B cell (primary cell): ENCODE results near the gene PODXL.

Source experiments
- CTCF ChIP-seq: fragments of 200-600 bp; IDR thresholded peaks from one replicate; pipeline ENCODE4 v1.8.0; 2022; ENCODE audit warnings: antibody characterized with exemption, mild to moderate bottlenecking
- EZH2 ChIP-seq: IDR thresholded peaks from 2 replicates; pipeline ENCODE4 v1.6.1; 2012; ENCODE audit warnings: borderline replicate concordance, low read depth, mild to moderate bottlenecking, moderate library complexity, low read length; ENCODE audit not compliant: insufficient read depth, poor library complexity, severe bottlenecking

GRCh38 chr7:131532570-131533091 lies 23.8 kb downstream of the PODXL start:
- no peak for TF ChIP-seq CTCF
- TF ChIP-seq EZH2 = no peak
